GM23338 (cell line): Measurements from ENCODE around the gene KCTD1.

Experiments
- CTCF ChIP-seq, 2 experiments: fragments of 200-600 bp in 1 of 2; sonication (generic) in 1 of 2; conservative IDR thresholded peaks; 2 replicates each; pipeline versions ENCODE4 v1.5.1 to v1.6.1; 2016 to 2017; ENCODE audit warnings: antibody characterized with exemption in 2 of 2, low read depth in 2 of 2, mild to moderate bottlenecking in 2 of 2, moderate library complexity in 1 of 2
- POLR2AphosphoS5 ChIP-seq: IDR thresholded peaks from 2 replicates; pipeline ENCODE4 v1.6.1; 2016; ENCODE audit warnings: antibody characterized with exemption, low read depth
- ZNF331 ChIP-seq: fragments of 250-450 bp; sonication (Bioruptor Pico); IDR thresholded peaks from 2 replicates; pipeline ENCODE4 v1.5.0; 2020; ENCODE audit warnings: low read depth, mild to moderate bottlenecking, moderate library complexity

GRCh38 chr18:26515643-26516487 is 32.5 kb downstream of the KCTD1 start:
- TF ChIP-seq CTCF (conservative IDR thresholded peaks at IDR 0.05; ENCODE audit: low read depth in 2 of 2), result 0 out of 4 replicates have a peak, but pooled peaks of 1 of the 2 experiments have one; percentile 10
- TF ChIP-seq POLR2AphosphoS5, result no peak
- no peak for TF ChIP-seq ZNF331 (CRISPR knock-in tag)
